GM19238 (cell line): ENCODE results near the gene U2AF2.

Experiments
- DNase-seq: peaks from one replicate; pipeline ENCODE4 v3.0.0; 2011; ENCODE audit warnings: low spot score; ENCODE audit not compliant: insufficient read length

Gene U2AF2

DNA sequence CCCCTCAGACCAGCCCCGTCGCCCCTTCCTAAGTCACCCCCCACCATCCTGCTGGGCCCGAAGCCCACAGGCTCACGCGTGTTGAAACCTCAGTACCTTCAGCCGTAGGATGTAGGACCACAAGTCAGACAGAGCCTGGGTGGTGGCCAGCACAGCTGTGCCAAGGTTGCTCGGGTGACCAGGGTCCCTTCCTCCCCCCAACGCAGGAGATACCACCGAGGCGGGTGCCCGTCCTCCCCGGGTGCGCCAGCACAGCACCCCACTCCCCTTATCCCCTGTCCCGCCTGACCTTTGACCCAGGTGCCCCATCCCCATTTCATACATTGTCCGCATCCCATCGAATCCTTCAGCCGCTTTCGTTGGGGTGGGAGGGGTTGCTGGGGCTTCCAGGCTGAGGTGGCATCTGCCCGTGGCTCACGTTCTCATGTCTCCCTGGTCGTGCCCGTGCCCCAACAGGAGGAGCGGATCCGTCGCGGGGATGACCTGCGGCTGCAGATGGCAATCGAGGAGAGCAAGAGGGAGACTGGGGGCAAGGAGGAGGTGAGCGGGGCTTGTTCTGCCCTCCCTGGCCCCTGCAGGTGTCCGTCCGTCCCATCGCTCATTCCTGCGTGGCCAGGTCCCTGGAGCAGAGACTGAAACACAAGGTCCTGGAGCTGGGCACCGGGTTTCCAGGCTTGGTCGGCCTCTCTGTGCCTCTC lies 34.7 kb downstream of the U2AF2 start:
- DNase-seq = no peak

GRCh38 chr19:55690109-55690768 lies 35.4 kb downstream of the U2AF2 start:
- DNase-seq = no peak

DNA sequence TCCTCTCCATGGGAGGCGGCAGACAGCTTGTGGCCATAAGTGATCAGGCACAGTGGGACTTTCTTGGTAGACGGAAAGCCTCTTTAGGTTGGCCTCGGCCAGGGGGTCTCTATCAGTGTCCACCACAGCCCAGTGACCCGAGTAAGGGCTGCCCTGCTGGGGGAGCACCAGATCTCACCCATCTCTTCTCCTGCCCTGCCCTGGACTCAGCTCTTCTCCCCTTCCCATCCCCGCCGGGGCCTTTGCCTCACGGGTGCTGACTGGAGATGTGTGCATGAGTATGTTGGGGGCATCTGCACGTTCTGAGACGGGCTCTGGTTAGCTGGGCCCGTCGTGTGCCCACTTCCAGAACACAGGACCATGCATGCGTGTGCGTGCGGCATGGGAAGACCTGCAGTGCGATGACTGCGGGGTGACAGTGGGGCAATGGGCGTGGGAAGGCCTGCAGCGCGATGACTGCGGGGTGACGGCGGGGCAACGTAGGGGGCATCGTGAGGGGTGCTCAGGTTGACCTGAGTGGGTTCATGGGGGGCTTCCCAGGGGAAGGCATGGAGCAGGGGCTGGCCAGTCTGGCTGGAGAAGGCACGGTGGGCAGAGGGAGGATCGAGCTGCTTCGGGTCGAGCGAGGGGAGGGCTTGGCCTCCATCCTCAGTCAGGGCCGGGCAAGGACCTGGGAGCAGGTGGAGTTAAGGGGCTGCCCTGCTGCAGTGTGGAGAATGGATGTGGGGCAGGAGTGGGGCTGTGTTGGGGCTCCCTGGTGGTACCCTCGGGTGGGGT lies 36.1 kb downstream of the U2AF2 start:
- no peak for DNase-seq

- no peak for DNase-seq
These were observed 37.0 kb downstream of the U2AF2 start for GRCh38 chr19:55691561-55692481.

DNA sequence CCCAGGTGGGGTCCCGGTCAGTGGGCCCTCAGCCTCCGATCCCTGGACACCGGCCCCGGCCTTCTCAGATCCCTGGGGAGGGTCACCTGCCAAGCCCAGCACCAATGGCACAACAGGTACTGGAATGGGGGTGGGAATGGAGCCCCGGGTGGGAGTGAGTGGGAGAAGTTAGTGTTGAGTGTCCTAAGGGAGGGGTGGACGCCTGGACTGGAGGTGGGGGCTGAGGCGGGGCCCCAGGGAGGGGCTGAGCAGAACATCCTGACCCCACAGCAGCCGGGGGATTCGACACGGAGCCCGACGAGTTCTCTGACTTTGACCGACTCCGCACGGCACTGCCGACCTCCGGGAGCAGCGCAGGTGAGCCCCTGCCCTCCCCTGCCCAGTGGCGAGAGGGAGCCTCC lies 37.8 kb downstream of the U2AF2 start:
- no peak for DNase-seq

DNA sequence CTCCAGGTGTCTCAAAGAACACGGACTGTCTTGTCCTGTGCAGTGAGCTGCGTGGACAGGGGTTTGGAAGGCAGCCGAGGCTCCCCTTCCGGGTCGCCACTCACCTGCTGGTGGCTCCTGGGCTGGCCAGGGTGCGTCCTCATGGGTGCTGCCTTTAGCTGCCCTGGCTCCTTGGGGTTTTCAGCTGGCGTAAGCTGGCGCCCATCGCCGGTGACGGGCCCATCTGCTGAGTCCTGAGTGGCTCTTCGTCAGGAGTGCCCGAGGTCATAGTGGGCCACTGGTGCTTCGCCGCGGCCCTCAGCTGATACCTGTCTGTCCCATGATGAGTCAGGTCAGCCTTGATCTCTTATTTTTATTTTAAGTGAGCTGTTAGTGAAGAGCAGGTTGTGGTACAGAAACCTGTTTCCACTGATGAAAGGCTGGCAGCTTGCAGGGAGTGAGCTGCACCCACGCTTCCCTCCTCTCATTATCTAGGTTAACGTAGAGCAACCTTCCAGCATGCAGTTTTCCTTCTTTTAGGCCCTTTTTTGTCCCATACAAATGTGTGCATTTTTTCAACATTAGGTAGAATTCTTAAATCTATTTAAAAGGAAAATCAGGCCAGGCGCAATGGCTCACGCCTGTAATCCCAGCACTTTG lies 38.6 kb downstream of the U2AF2 start:
- no peak for DNase-seq

DNA sequence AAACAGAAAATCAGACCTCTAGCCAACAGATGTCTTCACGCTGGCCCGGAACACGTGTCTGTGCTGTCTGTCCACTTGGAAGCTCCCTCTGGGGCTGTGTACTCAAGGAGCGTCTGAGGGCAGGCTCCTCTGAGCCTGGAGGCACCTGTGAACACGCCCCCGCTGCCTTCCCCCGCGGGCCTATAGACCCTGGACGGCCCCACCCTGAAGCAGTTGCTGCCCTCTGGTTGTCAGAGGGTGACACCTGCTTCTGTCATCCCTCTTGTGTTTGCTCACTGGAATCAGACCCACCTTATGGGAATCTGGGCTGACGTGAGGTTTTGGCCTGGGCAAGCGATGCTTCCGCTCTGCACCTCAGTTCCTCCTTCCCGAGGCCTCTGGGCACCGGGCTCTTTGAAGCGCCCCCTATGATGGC lies 39.4 kb downstream of the U2AF2 start:
- DNase-seq = no peak

- no peak for DNase-seq
These were observed 40.0 kb downstream of the U2AF2 start for GRCh38 chr19:55694656-55695491.

GRCh38 chr19:55695511-55696290 lies 40.9 kb downstream of the U2AF2 start:
- no peak for DNase-seq

DNA sequence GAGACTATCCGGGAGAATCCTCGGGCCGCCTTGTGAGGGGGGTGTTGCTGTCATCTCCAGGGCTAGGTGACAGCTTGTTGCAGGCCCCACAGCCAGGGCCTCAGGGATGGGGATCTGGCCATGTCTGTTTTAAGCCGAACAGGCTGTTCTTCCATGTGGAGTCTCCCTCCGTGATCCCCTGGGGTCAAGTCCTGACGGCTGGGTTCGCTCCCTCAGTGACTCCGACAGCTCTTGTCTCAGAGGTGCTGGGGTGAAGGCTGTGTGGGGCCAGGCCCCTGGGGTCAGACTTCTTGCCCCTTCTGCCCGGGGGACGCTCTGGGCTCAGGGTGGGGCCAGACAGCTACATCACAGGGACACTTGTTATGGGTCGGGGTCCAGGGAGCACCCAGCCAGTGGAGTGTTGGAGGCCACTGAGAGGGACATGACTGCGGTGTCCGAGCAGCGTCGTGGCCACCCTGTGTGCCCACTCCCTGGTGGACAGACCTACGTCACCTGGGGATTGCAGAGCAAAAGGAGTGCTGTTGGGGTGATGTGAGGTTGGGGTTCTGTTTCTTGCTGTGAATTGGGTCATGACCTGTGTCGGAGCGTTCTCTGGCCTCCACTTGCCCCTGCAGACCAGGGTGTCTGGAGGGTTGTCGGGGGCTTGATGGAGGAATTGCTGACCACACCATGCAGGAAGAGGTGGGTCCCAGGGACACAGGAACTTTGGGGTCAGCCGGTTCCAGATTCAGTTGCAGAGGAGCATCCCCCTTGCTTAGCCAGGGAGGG lies 41.6 kb downstream of the U2AF2 start:
- no peak for DNase-seq

GRCh38 chr19:55697069-55697440 lies 42.2 kb downstream of the U2AF2 start:
- DNase-seq = no peak

DNA sequence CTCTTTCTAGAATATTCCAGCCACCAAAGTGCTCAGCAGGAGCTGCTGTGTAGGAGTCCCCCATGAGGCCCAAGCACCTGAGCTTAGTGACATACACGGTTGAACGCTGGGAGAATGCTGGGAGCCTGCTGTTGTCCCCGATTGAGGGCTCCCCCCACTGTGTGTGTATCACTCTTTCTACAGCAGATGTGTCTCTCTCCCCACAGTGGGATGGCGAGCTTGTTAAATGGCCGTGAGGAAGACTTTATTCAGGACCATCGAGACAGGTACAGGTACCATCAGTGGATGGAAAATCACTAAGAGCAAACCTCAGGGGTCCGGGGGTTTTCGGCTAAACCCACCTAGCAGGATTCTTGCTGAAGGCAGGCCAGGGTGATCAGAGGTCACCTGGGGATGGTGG lies 42.9 kb downstream of the U2AF2 start:
- DNase-seq = no peak

DNA sequence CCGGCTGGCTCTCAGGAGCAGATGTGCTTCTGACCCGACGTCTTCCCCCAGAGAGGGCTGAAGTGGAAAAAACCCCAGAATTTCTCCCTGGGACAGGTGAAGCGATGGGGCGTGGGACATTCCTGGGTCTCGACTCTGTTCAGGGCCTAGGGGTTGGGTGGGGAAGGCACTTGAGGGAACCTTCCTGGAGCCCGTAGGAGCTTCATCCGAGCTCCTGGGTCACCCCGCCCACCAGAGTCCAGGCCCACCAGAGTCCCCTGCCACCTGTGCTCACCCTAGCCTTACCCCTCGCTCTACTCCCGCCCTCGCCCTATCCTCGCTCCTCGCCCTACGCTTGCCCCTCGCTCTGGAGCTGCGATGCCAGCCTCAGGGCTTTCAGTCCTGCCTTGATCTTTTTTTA lies 43.4 kb downstream of the U2AF2 start:
- no peak for DNase-seq

DNA sequence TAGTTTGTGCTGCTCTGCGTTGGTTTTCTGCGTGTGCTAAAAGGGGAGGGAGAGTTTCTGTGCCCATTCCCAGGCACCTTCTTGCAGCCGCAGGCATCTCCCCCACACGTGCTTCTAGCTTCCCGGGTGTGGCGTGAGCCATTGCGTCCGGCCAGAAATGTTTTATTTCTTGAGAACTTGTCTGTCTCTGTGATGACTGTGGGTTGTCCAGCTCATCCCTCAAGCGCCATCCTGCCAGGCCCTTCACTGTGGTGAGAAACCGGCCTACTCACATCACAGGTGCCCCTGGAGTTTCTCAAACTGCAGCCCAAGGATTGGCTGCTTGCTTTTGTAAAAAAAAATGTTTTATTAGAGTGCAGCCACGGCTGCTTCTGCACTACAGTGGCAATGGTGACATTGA lies 44.4 kb downstream of the U2AF2 start:
- no peak for DNase-seq

DNA sequence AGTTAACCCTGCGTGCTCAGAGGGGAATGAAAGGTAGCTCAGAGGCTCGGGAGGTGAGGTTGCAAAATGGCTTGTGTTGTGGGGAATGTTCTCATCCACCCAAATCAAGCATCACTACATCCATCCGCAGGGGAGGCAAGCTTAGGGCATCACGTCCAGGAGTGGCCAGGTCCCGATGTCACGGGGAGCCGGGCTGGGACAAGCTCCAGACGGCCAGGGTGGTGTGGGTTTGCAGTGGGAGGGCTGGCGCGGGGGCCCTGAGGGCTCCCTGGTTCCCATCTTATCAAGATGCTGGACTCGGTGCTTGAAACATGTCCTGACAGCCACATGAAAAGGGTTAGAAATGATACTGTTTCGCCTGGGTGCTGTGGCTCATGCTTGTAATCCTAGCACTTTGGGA lies 46.0 kb downstream of the U2AF2 start:
- no peak for DNase-seq

DNA sequence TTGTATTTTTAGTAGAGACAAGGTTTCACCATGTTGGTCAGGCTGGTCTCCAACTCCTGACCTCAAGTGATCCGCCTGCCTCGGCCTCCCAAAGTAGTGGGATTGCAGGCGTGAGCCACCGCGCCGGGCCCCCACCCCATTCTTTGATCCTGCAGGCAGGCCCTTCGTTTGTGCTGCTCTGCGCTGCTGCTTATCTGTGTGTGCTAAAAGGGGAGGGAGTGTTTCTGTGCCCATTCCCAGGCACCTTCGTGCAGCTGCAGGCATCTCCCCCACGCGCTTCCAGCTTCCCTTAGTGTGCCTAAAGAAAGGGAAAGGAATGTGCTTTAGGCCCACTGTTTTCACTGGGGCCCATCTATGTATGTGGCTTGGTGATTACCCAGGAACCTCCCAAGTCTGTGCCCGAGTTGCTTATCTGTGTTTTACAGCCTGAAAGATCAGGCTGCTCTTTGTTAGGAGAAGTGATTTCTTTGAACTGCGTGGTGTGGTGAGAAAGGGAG lies 47.3 kb downstream of the U2AF2 start:
- DNase-seq = no peak

DNA sequence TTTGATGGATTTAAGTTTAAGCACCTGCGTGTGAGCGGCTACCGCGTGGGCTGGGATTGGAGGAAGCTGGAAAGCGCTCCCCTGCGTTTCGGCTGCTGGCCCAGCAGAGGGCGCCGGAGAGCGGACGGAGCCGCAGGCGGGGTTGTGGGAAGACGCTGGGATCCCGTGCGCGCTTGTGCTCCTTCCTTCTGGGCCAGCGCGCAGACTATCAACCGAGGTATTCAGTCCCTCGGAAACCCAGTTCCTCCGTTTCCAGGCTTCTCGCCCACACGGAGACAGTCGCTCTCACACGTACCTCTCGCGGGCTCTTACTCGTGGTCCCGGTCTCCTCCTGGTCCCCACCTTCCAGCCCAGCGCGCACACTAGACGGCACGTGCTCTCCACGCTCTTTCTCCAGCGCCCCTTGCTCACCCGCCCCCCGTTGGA lies 49.0 kb downstream of the U2AF2 start:
- DNase-seq = no peak

DNA sequence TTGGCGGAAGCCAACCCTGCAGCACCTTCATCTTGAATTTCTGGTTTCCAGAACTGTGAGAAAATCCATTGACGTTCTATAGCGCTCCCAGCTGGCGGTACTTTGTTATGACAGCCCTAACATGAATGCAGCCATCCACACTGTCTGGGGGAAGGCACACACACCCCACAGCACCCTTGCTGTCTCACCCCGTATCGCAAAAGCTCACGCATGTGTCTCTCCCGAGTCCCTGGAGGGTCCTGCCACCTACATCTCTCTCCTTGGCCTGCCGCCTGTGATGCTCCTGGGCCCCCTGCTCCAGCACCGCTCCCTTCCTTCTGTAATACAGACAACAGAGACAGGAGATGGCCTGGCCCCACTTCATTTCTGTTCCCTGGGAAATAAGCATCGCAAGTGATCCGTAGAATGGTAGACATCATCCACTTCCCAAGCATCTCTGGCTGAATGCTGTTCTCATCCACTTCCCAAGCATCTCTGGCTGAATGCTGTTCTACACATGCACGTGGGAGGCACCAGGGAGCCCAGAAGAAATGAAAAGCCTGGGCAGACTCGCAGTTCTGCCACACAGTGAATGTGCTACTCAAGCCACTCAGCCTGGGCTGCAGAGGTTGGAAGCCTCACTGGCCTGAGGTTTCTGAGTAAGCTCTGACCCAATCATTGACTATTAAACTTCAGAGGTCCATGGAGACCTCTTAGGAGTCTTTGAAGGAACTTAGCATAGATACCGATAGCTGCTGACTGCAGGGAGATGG lies 49.8 kb downstream of the U2AF2 start:
- no peak for DNase-seq
